ENCODE data around the gene MTRFR. TPM values are rescaled to one million over a fixed set of nuclear protein-coding genes. Genes with fewer than 3 reads are reported as not detected.

Gene MTRFR
- polyA plus RNA-seq, 1 of the 3 experiments (the other 2 are of a cell fraction) = 6.6 TPM

- peak overlapping the region; percentile 80 to 99; a peak in 3 of 4 replicates for H3K27ac ChIP-seq (ENCODE audit: low read depth in 2 of 2, low read length in 1 of 2)
- ChIA-PET CTCF (interaction anchor here (1.1 to 2.6 kb wide), 10 partner anchors 13 to 334 kb away, joined by 3 to 14 read pairs (median 5); partner anchors contain the start of genes DDX55, KMT5A, MPHOSPH9 and MTRFR), POLR2A (interaction anchor here (0.9 to 3.5 kb wide), 5 partner anchors 11 to 353 kb away, joined by 3 to 47 read pairs (median 6); partner anchors contain the start of genes MPHOSPH9, MTRFR and SNRNP35)
- peaks cover 23% of the 10 kb centered on the region for H4K20me1 ChIP-seq (ENCODE audit: insufficient read depth)
- 86% methylated on average over 13 of the region's 13 CpGs for WGBS (ENCODE audit: low lambda C conversion rate)
- no peak for TF ChIP-seq EP300 (IDR thresholded peaks at IDR 0.05; ENCODE audit: borderline replicate concordance in 1 of 2, low read depth in 1 of 2, low read length in 1 of 2)
- H3F3A ChIP-seq (replicated peaks; ENCODE audit: insufficient read depth) = peaks cover 7% of the 10 kb centered on the region
- H3K4me3 ChIP-seq (ENCODE audit: low read depth in 2 of 2, low read length in 1 of 2) = peak overlapping the region; percentile 83 to 90; a peak in 2 of 4 replicates
- DNase-seq = peak; percentile 34
- H3K79me2 ChIP-seq (ENCODE audit: insufficient read depth) = peaks cover 84% of the 10 kb centered on the region
- peaks cover 3 to 21% of the 10 kb centered on the region in 2 experiments for H3K36me3 ChIP-seq (replicated peaks in 1 of 2; ENCODE audit: control insufficient read depth in 1 of 2, insufficient read depth in 2 of 2, low read length in 1 of 2)
- peaks cover 5 to 46% of the 10 kb centered on the region in 2 experiments; a peak in 3 of 4 replicates for H3K4me1 ChIP-seq (ENCODE audit: control insufficient read depth in 1 of 2, insufficient read depth in 2 of 2, low read depth in 1 of 2, low read length in 1 of 2)
- H3K9ac ChIP-seq = peak overlapping the region; percentile 86; the same call in 1 of the 2 replicates
- H2AFZ ChIP-seq (ENCODE audit: low read depth) = no peak overlapping the region
- H3K9me2 ChIP-seq = no peaks in the 10 kb centered on the region
- H3K27me3 ChIP-seq (ENCODE audit: insufficient read depth) = no peaks in the 10 kb centered on the region
- H3K4me2 ChIP-seq = peak overlapping the region; percentile 96
- H3K9me3 ChIP-seq = no peaks in the 10 kb centered on the region
Observed at GRCh38 chr12:123268850-123269249, 35.6 kb downstream of the MTRFR start.

GRCh38 chr12:123269395-123269892 is 36.2 kb downstream of the MTRFR start:
- peak overlapping the region; percentile 96 for H3K4me2 ChIP-seq
- H3K4me3 ChIP-seq (ENCODE audit: low read depth in 2 of 2, low read length in 1 of 2) = peak overlapping the region; percentile 83 to 90
- H3K9me3 ChIP-seq = no peaks in the 10 kb centered on the region
- no peaks in the 10 kb centered on the region for H3K27me3 ChIP-seq (ENCODE audit: insufficient read depth)
- ChIA-PET POLR2A (interaction anchor here (0.8 to 3.5 kb wide), 7 partner anchors 15 to 352 kb away, joined by 3 to 47 read pairs (median 4); partner anchors contain the start of genes MPHOSPH9, MTRFR and SNRNP35), CTCF (interaction anchor here (0.9 to 2.3 kb wide), 10 partner anchors 13 to 331 kb away, joined by 3 to 14 read pairs (median 4); partner anchors contain the start of genes KMT5A, MPHOSPH9 and MTRFR)
- no peak overlapping the region for H2AFZ ChIP-seq (ENCODE audit: low read depth)
- no peak; the same call in 1 of the 2 replicates for TF ChIP-seq NRF1 (IDR thresholded peaks at IDR 0.05; ENCODE audit: low read depth, low read length)
- peak in 1 of 2 experiments; percentile 53; a peak in 2 of 4 replicates for TF ChIP-seq EP300 (IDR thresholded peaks at IDR 0.05; ENCODE audit: borderline replicate concordance in 1 of 2, low read depth in 1 of 2, low read length in 1 of 2)
- no peak for TF ChIP-seq PBX3 (IDR thresholded peaks at IDR 0.05)
- TF ChIP-seq TAF1 (IDR thresholded peaks at IDR 0.05; ENCODE audit: borderline replicate concordance, low read depth, low read length) = peak; percentile 46; the same call in 1 of the 2 replicates
- TF ChIP-seq FOXJ3 (CRISPR knock-in tag; IDR thresholded peaks at IDR 0.05) = 0 out of 2 replicates have a peak, but pooled peaks have one; percentile 56
- peak; percentile 85 for TF ChIP-seq MXI1 (IDR thresholded peaks at IDR 0.05; ENCODE audit: low read depth, low read length)
- TF ChIP-seq YY1 (IDR thresholded peaks at IDR 0.05; ENCODE audit: low read depth) = peak; percentile 73; the same call in 1 of the 2 replicates
- TF ChIP-seq CHD2 (IDR thresholded peaks at IDR 0.05; ENCODE audit: low read length, partially characterized antibody) = peak; percentile 81
- TF ChIP-seq CTCF (IDR thresholded peaks at IDR 0.05) = peak; percentile 20; the same call in 1 of the 2 replicates
- no peak for TF ChIP-seq GATA2 (CRISPR knock-in tag; IDR thresholded peaks at IDR 0.05)
- TF ChIP-seq ZBTB33 (IDR thresholded peaks at IDR 0.05; ENCODE audit: borderline replicate concordance, low read depth) = no peak
- peak; percentile 52 for TF ChIP-seq RCOR1 (IDR thresholded peaks at IDR 0.05; ENCODE audit: low read length)
- TF ChIP-seq SMC3 (IDR thresholded peaks at IDR 0.05; ENCODE audit: low read depth, low read length) = 0 out of 2 replicates have a peak, but pooled peaks have one; percentile 5
- TF ChIP-seq RXRA (IDR thresholded peaks at IDR 0.05; ENCODE audit: borderline replicate concordance, low read depth) = no peak
- TF ChIP-seq POLR2AphosphoS5 (IDR thresholded peaks at IDR 0.05; ENCODE audit: low read depth, low read length) = no peak
- TF ChIP-seq RAD21 (IDR thresholded peaks at IDR 0.05; ENCODE audit: low read length) = peak; percentile 10; the same call in 1 of the 2 replicates
- TF ChIP-seq GABPA (IDR thresholded peaks at IDR 0.05; ENCODE audit: low read depth) = no peak
- peaks cover 79% of the 10 kb centered on the region for H3K79me2 ChIP-seq (ENCODE audit: insufficient read depth)
- H3K27ac ChIP-seq (ENCODE audit: low read depth in 2 of 2, low read length in 1 of 2) = peak overlapping the region; percentile 80 to 99
- peak overlapping the region; percentile 86 for H3K9ac ChIP-seq
- H3K36me3 ChIP-seq (replicated peaks in 1 of 2; ENCODE audit: control insufficient read depth in 1 of 2, insufficient read depth in 2 of 2, low read length in 1 of 2) = peaks cover 0 to 19% of the 10 kb centered on the region in 2 experiments
- peak; percentile 95 for DNase-seq
- 40% methylated on average over 15 of the region's 32 CpGs for WGBS (ENCODE audit: low lambda C conversion rate)
- H3F3A ChIP-seq (replicated peaks; ENCODE audit: insufficient read depth) = peaks cover 7% of the 10 kb centered on the region
- H4K20me1 ChIP-seq (ENCODE audit: insufficient read depth) = peaks cover 21% of the 10 kb centered on the region
- H3K9me2 ChIP-seq = no peaks in the 10 kb centered on the region
- peaks cover 5 to 46% of the 10 kb centered on the region in 2 experiments; a peak in 3 of 4 replicates for H3K4me1 ChIP-seq (ENCODE audit: control insufficient read depth in 1 of 2, insufficient read depth in 2 of 2, low read depth in 1 of 2, low read length in 1 of 2)
